Fibroblast of peridontal ligament (primary cell): ENCODE measurements around the gene RFPL3.
"Not testable (repeated sequence)": the region's sequence is repeated elsewhere in the genome, so short reads cannot be mapped to it uniquely, and the experiment has no call there.

Experiments used
- DNase-seq: peaks from one replicate; pipeline ENCODE4 v3.0.0-alpha.2; 2010; ENCODE audit errors: extremely low read depth

RFPL3 gene

DNA sequence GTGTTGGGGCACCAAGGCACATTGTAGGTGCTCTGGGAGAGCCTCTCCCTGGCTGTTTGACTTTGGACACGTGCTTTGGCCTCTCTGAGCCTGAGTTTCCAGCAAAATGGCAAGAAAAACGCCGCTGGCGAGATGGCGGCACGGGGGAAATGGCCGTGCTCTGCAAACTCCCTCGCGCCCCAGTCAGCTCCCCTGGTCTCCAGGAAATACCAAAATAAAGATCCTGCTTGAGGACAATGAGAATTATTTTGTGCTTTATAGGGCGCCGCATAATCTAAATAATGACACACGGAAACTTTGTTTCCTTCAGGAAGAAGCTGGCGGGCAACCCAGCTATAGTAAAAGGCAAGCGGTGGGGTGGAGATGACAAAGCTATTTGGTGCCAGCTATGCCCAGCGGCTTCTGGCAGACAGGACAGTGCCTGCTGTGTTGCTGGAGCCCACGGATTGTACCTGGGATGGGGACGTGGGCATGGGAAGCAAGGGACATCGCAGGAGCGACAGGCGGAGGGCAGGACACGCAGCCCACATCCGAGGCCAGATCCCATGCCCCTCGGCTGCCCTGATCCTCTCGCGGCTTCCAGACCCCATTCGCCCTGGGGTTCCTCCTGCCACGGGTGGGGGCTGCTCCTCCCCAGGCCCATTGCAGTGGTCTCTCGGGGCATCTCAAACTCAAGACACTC is 26.3 kb upstream of the RFPL3 start:
- no peak for DNase-seq

DNA sequence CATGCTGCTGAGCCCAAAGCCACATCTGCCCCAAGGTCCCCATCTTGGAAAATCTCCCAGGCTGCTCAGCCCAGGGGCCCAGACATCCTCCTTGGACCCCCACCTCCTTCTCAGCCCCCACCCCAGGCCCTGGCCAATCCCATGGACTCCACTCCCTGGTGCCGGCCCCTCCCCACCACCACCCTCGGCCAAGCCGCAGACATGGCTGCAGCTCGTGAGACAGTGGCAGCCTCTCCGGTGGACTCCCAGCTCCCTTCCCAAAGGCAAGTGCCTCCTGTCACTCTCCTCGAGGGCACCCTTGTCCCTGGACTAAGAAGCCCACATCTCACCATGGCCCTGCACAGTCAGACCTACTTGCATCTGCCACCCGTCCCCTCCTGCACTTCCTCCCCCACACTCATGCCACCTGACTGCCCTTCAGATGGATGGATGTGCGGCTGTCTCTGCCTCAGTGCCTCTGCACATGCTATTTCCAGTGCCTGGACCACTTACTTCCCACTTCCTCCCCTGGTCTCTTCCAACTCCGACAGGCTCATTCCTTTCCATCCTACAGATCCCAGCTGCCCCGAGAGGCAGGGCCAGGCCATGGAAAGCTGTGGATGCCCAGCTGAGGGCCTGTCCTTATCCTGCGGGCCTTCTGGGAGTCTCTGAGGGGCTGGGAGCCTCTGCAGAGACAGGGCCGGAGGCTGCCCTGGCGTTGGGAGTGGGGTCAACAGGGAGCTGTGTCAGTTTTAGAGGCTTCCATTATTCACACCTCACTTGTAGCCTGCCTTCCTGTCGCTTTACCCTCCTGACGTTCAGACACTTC is 25.5 kb upstream of the RFPL3 start:
- no peak for DNase-seq

DNA sequence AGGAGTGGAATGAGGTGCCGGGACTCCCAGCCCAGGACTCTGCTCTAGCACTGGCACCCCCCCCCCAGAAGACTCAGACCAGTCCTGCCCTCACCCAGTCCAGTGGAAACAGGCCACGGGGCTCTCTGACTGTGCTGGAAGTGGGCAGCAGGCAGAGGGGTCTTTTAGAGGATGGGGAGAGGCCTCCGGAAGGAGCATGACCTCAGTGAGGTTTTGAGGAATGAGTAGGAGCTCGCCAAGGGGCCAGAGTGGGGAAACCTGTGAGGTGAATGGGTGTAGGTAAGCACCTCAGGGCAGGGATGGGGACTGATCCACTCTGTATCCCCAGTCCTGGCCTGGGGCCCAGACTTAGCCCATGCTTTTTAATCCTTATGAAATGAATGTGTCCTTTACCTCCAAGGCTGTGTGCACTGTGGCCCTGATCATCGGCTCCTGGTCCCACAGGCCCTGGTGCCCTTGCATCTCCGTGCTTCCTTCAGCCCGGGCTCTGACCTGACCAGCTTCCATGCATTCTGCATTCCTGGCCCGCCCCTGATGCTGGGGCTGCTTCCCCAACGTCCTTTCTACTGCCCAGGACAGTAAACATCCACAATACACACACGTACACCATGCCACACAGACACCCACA is 24.4 kb upstream of the RFPL3 start:
- no peak for DNase-seq

DNA sequence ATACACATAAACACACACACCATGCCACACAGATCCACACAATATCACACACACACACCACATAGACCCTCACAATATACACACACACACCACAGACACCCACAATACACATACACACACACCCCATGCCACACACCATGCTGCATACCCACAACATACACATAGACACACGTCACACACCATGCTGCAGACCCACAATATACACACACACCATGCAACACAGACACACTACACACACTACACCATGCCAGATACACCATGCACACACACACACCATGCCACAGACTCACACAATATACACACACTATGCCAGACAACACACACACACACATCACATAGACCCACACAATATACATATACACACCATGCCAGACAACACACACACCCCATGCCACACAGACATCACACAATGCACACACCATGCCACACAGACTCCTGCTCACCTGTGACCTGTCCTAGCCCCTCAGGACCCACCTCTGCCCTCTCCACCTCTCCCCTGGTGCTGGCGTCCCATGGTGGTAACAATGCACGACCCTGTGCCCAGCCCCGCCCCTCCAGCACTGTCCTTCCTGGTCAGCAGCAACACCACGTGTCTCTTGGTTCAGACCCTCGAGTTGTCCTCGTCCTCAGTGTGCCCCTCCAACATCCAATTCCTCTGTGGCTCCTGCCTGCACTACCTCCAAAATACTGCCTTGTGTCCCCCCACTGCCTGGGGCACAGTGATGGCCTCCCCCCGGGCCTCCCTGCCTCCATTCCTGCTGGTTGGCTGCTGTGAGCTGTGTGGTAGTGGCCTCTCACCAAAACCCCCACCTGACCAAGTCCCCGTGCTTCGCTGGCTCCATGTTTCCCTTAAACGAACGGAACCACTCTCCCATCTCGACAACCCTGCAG is 23.7 kb upstream of the RFPL3 start:
- no peak for DNase-seq

DNA sequence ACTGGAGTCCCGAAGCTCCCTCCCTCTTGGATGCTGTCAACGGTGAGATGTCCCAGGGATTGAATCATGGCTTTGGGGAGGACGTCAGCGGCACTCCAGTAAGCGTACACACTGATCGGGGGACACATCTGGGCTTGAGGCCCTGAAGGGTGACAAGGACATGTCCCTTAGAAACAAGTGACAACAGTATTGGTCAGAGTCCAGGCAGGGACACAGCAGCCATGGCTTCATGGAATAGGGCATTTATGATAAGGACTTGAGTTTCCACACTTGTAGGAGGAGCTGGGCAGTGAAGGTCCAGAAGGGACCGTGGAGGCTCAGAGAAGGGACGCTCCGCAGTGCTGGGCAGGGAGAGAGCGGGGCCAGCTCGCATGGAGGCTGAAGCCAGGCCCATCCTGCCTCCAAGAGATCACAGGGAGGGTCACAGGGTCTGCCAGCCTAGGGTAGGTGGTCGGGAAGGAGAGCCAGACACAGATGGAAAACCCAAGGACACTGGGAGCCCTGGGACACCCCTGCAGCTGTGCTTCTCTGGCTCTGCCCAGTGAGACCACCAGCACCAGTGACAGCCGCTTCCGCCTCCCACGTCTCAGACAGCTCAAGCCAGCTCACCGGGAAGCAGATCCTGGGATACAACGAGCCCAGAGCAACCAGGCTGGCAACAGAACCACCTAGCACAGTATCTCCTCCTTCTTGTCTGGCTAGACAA is 22.9 kb upstream of the RFPL3 start:
- no peak for DNase-seq

DNA sequence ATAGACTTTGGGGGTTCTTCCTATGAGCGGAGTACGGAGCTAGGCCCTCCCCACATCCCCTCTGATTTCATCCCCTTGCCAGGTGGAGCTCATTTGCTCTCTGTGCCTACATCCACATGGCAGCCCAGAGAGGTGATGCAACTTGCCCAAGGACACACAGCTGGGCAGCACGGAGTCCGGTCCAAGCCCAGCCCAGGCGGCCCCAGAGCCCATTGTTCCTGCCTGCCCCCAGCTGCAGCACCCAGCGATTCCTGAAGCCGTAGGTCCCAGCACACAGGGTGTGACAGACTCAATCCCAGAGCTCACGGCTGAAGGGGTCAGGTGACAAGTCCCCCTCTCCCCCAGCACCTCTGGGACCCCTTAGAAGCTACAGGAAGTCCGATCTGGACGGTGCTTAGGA is 22.2 kb upstream of the RFPL3 start:
- DNase-seq, result no peak

DNA sequence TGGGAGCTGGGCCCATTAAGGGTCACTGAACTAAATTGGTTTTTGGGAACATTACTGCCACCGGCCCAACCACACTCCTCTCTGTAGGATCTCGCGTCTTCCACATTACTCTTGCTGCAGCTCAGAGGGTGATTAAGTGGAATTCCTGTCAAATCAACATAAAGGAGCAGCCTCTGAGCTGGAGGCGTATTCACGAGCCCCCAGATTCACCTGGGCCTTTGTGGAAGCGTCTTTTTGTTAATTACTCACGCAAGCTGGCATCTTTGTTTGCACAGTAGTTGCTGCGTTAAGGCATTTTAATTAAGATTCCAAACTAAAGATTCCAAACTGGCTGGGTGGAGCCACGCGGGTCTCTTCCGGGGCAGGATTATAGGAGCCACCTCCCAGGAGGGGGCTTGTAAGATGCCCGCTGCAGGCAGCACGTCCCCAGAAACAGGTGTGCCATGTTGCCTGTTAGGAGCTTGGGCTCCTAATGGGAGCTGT is 21.5 kb upstream of the RFPL3 start:
- no peak for DNase-seq

DNA sequence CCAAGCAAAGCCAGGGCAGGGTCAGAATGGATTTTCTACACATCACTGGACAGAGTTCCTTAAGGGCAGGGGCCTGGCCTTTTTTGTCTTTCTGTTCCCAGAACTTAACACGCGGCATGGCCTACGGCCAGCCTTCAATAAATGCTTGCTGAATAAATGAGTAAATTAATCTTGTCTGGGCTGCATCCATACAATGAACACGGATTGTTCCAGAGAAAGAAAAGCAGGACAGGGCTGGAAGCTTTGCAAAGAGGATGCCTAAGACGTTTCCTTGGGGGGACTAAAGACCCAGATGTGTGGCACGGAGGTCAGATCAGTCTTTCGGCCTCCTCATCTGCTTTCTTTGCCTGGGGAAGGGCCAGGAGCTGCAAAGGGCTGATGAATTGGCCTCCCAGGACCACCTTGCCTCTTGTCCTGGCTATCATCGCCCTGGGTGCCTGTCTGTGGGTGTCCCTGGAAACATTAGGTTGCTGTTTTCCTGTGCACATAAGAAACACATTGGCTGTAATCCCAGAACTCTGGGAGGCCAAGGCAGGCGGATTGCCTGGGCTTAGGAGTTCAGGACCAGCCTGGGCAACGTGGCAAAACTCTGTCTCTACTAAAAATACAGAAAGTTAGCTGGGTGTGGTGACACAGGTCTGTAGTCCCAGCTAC is 20.8 kb upstream of the RFPL3 start:
- no peak for DNase-seq

DNA sequence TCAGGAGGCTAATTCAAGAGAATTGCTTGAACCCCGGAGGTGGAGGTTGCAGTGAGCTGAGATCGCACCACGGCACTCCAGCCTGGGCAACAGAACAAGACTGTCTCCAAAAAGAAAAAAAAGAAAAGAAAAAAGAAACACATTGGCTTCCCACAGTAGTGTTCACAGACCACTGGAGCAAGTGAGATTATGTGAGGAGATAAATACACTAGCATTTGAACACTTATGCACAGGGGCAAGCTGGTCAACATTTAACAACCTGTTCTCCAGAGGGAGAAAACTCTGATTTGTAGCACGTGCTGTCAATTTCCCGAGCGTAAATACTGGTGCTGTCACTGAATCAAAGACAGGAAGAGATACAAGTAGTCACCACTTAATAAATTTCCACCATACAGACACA is 20.2 kb upstream of the RFPL3 start:
- not testable (repeated sequence) for DNase-seq

DNA sequence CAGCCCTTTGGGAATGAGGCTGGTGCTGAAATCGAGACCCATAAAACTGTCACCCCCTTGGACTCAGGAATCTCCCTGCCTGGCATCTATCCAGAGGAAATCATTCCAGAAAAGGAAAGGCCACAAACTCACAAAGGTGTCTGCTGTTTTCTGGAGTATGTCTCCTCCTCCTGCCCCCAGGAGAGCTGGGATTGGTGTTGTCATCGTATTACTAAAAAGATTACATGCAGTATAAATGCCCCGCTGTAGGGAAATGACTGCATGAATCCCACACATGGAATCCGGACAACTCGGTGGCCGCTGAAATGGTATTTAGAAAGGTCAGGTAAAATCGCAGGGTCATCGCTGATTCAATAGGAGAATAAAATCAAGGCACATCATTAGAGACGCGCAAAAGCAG is 18.9 kb upstream of the RFPL3 start:
- DNase-seq, result no peak

DNA sequence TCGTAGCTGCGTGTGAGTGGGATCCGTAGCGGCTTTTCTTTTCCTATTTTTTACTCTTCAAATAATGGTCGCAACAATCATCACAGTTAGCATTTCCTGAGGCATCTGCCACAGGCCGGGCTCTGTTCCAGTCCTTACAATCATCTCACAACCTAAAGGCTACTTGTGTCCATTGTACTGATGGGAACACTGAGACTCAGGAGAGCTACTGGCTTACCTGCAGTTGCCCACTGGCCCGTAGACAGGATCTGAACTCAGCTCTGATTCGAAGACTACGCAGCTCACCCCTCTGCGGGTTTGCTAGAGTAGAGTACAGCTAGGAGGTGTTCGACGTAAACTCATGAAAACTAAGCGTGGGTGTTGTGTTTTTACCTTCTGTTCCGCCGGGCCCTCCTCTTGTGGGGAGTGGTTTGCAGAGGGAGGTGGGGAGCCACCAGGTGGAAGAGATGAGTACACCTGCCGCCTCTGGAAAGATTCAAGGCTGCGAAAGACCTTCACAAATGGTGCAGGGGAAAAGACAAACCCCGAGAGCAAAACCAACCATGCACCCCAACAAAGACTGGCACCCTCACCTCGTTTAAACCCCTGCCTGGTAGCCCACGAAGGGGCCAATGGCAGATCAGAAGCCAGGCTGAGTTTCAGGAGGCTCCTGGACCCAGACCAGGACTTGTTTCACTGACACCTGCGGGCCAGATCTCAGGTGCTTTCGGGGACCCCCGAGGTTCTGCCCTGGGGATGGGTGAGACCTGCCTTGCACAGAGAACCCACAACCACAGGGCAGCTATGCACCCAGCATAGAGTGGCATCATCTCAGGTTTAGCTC is 18.3 kb upstream of the RFPL3 start:
- DNase-seq, result no peak

DNA sequence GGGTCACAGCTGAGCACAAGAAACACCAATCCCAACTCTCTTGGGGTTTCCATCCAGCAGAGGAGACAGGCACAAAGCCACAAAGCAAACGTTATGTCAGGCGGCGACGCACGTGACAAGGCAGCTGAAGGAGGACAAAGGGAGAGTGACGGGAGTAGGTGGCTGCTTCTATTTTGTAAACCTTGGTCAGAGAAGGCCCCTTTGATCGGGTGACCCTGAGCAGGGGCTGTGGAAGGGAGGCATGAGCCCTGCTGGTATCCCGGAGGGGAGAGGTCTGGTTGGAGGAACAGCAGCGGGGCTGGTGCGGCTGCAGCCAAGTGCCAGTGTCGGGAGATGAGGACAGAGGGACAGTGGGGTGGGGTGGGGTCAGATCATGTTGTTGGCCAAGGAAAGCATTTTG is 17.3 kb upstream of the RFPL3 start:
- DNase-seq, result no peak

DNA sequence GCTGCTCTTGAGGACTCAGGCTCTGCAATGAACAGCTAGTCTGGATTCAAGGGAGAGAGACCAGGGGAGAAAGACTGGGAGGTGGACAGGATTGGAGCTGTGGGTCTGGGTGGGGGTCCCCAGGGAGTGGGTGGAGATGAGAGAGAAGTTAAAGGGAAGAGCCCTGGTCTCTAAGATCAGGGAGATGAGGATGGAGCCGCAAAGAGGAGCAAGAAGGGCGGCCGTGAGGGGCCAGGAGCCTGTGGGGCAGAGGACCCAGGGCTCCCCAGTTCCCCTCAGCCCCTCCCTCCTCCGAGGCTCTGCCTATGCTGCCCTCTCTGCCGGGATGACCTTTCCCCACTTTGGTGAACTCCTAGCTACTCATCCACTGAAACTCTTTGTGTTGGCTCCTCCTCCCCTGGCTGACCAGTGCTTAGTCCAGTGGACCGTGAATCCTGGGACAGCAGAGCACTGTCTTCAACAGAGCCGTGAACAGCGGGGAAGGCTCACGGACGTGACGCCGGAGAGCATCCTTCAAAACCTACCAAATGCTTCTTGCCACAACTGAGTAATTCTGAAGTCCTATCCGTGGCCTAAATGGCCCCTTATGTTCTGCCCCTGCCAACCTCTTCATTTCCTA is 16.4 kb upstream of the RFPL3 start:
- DNase-seq, result no peak

DNA sequence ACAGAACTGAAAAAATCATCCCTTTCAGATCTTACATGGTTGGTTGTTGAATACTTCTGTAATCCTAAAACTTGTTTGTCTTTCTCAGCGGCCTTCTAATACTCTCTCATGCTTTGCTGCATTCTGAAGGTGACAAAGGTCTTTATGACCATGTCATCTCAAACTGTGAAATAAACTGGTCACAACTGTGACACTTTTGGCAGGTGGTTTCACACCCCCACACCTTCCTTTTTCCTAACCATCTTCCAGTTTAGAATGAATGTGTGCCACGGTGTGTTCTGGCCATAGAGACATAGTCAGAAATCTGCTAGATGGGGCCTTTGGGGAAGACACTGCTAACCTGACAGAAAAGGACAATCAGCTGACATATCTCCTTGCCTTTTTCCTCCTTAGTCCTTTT is 14.7 kb upstream of the RFPL3 start:
- DNase-seq, result no peak

DNA sequence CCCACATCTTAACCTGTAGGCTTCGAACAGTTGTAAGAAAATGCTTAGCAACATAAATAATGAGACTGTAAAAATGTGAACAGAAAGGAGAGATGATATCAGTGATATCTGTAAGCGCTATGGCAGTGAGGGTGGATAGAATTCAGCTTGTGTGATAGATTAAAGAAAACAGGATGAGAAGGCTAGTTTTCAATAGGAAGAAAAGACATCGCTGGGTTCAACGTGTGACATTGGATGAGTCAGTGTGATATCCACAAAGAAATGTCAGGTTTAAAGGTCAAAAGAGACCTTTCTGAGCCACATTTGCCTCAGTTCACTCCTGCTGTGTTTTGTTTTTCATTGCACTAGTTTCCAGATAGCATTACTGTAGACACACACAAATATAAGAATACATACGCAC is 13.7 kb upstream of the RFPL3 start:
- no peak for DNase-seq

DNA sequence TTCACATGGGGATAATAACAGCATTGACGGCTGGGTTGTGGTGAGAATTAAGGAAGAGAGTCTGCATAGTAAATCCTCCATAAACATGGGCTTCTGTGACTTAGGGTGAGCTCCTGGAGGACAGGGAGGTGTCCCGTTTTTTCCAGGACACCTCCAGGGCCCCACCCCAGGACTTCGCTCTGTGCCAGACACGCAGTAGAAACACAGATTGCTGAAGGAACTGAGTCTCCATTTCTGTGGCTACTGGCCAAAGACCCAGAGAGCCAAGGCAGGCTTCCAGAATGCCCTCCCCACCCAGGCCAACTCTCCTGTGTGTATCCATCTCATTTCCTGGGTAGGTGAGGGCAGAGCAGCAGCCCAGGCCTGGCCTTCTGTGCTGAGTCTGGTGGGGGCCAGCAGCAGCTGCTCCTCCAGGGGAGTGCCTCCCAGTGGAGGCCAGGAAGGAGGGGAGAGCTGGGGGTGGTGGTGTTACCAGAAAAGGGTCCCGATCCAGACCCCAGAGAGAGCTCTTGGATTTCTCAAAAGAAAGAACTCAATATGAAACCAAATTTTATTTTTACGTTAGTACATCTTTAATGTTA is 9.5 kb upstream of the RFPL3 start:
- DNase-seq, result no peak

DNA sequence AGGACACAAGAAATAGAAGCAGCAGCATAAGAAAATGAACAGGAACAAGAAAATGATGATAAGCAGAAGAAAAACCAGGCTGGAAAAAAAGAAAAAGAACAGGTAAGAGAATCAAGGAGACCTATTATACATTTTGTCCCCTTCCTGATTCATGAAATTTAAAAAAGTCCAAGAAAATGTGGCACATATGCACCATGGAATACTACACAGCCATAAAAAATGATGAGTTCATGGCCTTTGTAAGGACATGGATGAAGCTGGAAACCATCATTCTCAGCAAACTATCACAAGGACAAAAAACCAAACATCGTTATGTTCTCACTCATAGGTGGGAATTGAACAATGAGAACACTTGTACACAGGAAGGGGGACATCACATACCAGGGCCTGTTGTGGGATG is 5.8 kb upstream of the RFPL3 start:
- not testable (repeated sequence) for DNase-seq

DNA sequence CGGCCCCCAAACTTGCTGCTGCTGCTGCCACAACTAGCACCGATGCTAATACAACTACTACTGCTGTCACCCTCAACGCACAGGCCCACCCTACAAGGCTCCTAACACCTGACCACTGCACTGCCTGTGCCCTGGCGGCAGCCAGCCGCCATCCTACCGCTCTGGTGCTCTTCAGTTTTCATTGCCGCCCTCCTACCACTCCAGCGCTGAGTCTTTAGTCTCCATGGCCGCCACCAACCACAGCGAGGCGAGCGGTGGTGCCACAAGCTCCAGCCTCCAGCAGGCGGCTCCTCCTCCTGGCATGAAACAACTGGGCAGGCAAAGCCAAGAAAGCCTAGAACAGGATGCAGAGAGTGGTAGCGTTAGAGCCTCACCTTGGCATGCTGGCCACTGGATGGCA is 5.0 kb upstream of the RFPL3 start:
- no peak for DNase-seq

DNA sequence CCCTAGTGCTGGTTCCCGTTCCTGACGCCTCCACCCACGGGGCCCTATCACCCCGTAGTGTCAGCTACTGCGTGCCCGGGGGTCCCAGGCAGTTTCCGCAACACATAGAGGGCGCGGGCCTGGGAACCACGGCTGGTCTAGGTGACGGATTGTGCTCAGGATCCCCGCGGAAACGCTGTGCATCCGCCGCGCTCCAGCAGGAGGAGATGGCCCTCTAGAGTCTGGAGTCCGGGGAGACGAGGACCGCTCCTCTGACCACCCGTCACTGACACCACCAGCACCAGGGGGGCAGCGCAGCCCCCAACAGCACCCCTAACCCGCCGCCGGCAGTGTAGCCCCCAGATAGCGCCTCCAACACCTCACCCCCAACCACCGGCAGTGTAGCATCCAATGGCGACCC is 4.4 kb upstream of the RFPL3 start:
- no peak for DNase-seq
